MM.1S (cell line): ENCODE results near the gene NFKBIZ.

ENCODE experiments used
- CTCF ChIP-seq: fragments of 300-600 bp; sonication (generic); IDR thresholded peaks from 2 replicates; pipeline ENCODE4 v1.5.1; 2016; ENCODE audit warnings: antibody characterized with exemption, low read length, mixed read lengths
- EZH2 ChIP-seq: fragments of 300-600 bp; sonication (generic); optimal IDR thresholded peaks from 2 replicates; pipeline ENCODE3; 2017; ENCODE audit warnings: low read depth, mild to moderate bottlenecking, antibody characterized with exemption, low read length, mixed read lengths
- EZH2phosphoT487 ChIP-seq: fragments of 300-600 bp; sonication (generic); IDR thresholded peaks from 2 replicates; pipeline ENCODE4 v1.6.1; 2018; ENCODE audit warnings: antibody characterized with exemption, low read length

GRCh38 chr3:101865751-101866509, 16.6 kb downstream of the NFKBIZ start:
- TF ChIP-seq CTCF: no peak
- TF ChIP-seq EZH2: no peak
- no peak for TF ChIP-seq EZH2phosphoT487
